Activated T-cell treated with anti-CD3 and anti-CD28 coated beads, Interleukin-2, amount 50 U/mL, for 72 hours (primary cell): Measurements from ENCODE around the gene CAMSAP2. TPM values are rescaled to one million over a fixed set of nuclear protein-coding genes. Genes with fewer than 3 reads are reported as not detected.
A peak's percentile ranks its signal among the peaks of the same experiment; 100 is the strongest.

Source experiments
- ATAC-seq, 2 donors: fragments of 150-1000 bp; cut with Tn5 transposase; replicated peaks in 1 of 2; 2 replicates each; pipeline ENCODE4 v1.10.0; 2021; ENCODE audit warnings: moderate library complexity in 2 of 2, mild to moderate bottlenecking in 1 of 2
- DNase-seq, 2 donors: peaks; one replicate each; pipeline ENCODE4 v3.0.0; 2021 to 2022; ENCODE audit warnings: mixed read lengths in 1 of 2
- H3K27ac Mint-ChIP-seq: one replicate; pipeline ENCODE4 v1.8.0; 2022; ENCODE audit warnings: mild to moderate bottlenecking, moderate library complexity, mixed read lengths
- H3K27me3 Mint-ChIP-seq: one replicate; pipeline ENCODE4 v1.8.0; 2022; ENCODE audit warnings: low read depth, mixed read lengths
- H3K36me3 Mint-ChIP-seq, 2 donors: one replicate each; pipeline ENCODE4 v1.8.0; 2022; ENCODE audit warnings: mixed read lengths in 2 of 2, mild to moderate bottlenecking in 1 of 2; ENCODE audit not compliant: insufficient read depth in 2 of 2
- H3K4me1 Mint-ChIP-seq: one replicate; pipeline ENCODE4 v1.8.0; 2022; ENCODE audit warnings: low read depth, mixed read lengths
- H3K4me3 Mint-ChIP-seq, 2 donors: one replicate each; pipeline ENCODE4 v1.8.0; 2022; ENCODE audit warnings: mild to moderate bottlenecking in 2 of 2, mixed read lengths in 2 of 2, moderate library complexity in 2 of 2
- H3K9me3 Mint-ChIP-seq, 2 donors: one replicate each; pipeline ENCODE4 v1.8.0; 2022; ENCODE audit warnings: mixed read lengths in 2 of 2
- total RNA-seq, 2 donors: library from RNA; stranded (reverse); gene quantifications; one replicate each; pipeline ENCODE4 v1.2.3, GENCODE V29; 2022

CAMSAP2 gene
- total RNA-seq, 2 donors from 2014 or later: 1.3 to 3.1 TPM

- no peak overlapping the region for H3K27ac Mint-ChIP-seq
- DNase-seq (no peak), ATAC-seq (no peak)
- H3K4me3 Mint-ChIP-seq: no peak overlapping the region
- no peaks in the 10 kb centered on the region for H3K4me1 Mint-ChIP-seq
- H3K9me3 Mint-ChIP-seq: peaks cover 0 to 2% of the 10 kb centered on the region in 2 donors
- H3K27me3 Mint-ChIP-seq: peaks cover 34% of the 10 kb centered on the region
- no peaks in the 10 kb centered on the region for H3K36me3 Mint-ChIP-seq
Measured at GRCh38 chr1:200720199-200720598, 18.5 kb upstream of the CAMSAP2 start.

DNA sequence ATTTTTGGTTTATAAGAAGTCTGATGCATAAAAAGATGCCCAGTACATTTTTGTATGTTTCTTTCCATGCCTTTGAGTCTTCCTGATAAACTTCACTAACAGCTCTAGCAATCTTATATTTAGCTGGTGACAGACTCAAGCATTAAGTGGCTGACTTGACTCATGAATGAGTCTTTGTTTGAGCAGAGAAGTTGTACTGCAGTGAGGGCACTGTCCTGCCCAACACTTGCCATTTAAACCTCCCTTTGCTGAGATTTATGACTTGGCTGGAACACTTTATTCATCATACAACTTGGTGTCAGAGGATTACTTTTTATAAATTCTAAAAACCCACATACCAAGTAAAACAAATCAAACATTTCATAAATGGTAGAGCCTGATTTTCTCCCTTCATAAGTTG, 14.6 kb upstream of the CAMSAP2 start:
- peaks cover 16% of the 10 kb centered on the region for H3K27me3 Mint-ChIP-seq
- no peak overlapping the region for H3K4me3 Mint-ChIP-seq
- no peak overlapping the region for H3K27ac Mint-ChIP-seq
- H3K36me3 Mint-ChIP-seq: no peaks in the 10 kb centered on the region
- no peaks in the 10 kb centered on the region for H3K9me3 Mint-ChIP-seq
- no peaks in the 10 kb centered on the region for H3K4me1 Mint-ChIP-seq
- DNase-seq (no peak), ATAC-seq (no peak)

DNA sequence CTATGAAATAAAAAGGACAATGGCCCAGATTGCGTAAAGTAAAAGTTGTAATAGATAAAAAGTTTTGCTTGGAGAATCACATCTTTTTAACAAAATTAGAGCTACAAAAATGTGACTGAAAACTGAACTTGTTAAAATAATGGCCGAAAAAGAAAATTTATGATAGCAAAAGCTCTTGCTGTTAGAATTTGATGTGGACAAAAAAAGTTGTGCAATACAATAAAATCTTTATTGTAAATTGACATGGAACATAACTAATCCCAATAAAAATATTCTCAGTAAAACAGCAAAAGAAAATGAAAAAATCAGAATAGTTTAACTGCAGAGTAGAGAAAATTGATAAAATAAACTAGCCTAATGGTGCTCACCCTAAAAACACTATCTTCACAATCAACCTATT, 11.4 kb upstream of the CAMSAP2 start:
- H3K27me3 Mint-ChIP-seq: peaks cover 5% of the 10 kb centered on the region
- no peak overlapping the region for H3K27ac Mint-ChIP-seq
- H3K4me3 Mint-ChIP-seq: no peak overlapping the region
- no peaks in the 10 kb centered on the region for H3K9me3 Mint-ChIP-seq
- H3K36me3 Mint-ChIP-seq: no peaks in the 10 kb centered on the region
- H3K4me1 Mint-ChIP-seq: peaks cover 5% of the 10 kb centered on the region
- ATAC-seq (no peak), DNase-seq (no peak)

DNA sequence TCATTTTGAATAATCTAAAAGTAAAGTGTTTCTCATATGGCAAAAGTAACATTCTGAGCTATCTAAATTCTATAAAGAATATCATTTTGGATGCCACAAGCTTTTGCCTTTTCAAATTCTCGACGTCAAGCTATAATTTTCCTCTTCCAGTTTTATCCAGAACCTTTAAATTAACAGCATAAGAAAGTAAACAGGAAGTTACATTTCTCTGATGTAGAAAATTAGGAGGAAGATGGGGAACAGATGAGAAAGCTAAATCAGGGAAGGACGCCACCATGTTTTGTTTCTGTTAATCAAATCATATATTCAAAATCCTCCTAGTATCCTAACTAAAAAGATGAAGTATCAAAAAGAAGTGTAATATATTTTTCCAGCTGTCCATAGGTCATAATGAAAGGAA, 8.8 kb upstream of the CAMSAP2 start:
- Mint-ChIP-seq H3K27ac (no peak overlapping the region), H3K27me3 (peaks cover 7% of the 10 kb centered on the region), H3K4me3 (no peak overlapping the region), H3K4me1 (peaks cover 25% of the 10 kb centered on the region), H3K36me3 (no peaks in the 10 kb centered on the region), H3K9me3 (no peaks in the 10 kb centered on the region)
- ATAC-seq (no peak), DNase-seq (no peak)

GRCh38 chr1:200731654-200732332, 6.9 kb upstream of the CAMSAP2 start:
- Mint-ChIP-seq H3K9me3 (no peaks in the 10 kb centered on the region), H3K36me3 (no peaks in the 10 kb centered on the region), H3K27me3 (peaks cover 7% of the 10 kb centered on the region), H3K4me3 (no peak overlapping the region), H3K4me1 (peaks cover 34% of the 10 kb centered on the region), H3K27ac (no peak overlapping the region)
- ATAC-seq: no peak
- DNase-seq: no peak

DNA sequence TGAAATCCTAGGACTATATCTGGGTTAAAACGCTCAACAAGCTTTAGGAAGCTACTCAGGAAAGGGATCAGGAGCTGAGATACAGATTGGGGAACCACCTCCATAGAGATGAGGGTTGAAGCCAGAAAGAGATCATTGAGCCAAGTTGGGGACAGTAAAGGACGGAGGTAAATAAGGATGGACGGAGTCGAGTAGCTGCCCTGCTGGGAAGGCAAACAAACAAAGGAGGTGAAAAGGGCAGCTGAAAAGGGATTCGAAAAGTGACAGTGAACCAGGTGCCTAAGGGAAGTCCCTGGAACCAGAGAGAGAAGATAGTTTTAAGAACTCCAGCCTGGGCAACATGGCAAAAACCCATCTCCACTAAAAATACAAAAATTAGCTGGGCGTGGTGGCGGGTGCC, 6.3 kb upstream of the CAMSAP2 start:
- Mint-ChIP-seq H3K36me3 (no peaks in the 10 kb centered on the region), H3K4me1 (peaks cover 34% of the 10 kb centered on the region), H3K27ac (no peak overlapping the region), H3K4me3 (no peak overlapping the region), H3K9me3 (no peaks in the 10 kb centered on the region), H3K27me3 (peaks cover 7% of the 10 kb centered on the region)
- ATAC-seq: no peak
- DNase-seq: no peak

GRCh38 chr1:200733907-200734306, 4.8 kb upstream of the CAMSAP2 start:
- H3K9me3 Mint-ChIP-seq: no peaks in the 10 kb centered on the region
- peaks cover 0 to 2% of the 10 kb centered on the region in 2 donors for H3K36me3 Mint-ChIP-seq
- peak; percentile 30 to 56 for DNase-seq
- no peak overlapping the region for H3K4me3 Mint-ChIP-seq
- peaks cover 17% of the 10 kb centered on the region for H3K27me3 Mint-ChIP-seq
- H3K4me1 Mint-ChIP-seq: peaks cover 47% of the 10 kb centered on the region
- no peak overlapping the region for H3K27ac Mint-ChIP-seq
- ATAC-seq: peak; percentile 87 to 92

DNA sequence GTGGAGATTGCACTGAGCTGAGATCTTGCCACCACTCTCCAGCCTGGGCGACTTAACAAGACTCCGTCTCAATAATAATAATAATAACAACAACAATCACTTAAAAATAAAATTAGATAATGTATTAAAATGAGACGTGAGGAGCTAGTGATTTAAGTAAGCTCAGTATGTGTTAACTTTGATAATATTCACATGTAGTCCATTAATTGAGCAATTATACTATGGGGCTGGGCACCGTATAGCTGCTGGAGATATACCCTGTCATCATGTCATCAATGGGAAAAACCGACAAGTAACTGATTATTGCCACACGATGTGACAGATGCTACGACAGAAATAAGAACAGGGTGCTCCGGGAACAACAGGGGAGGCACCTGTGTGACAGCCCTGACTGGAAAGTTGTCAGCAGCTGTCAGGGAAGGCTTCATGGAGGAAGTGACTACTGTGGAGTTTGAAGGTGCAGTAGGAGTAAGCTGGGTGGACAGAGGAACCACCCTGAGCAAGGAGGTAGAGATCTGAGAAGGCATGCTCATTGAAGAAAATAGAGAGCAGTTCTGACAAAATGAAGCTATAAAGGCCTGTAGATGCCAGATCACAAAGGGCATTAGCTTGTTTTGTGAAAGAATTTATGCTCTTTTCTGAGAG, 924 bp upstream of the CAMSAP2 start:
- peaks cover 32% of the 10 kb centered on the region for H3K27me3 Mint-ChIP-seq
- H3K27ac Mint-ChIP-seq: peak overlapping the region; percentile 34
- no peak for ATAC-seq
- DNase-seq: no peak
- no peaks in the 10 kb centered on the region for H3K9me3 Mint-ChIP-seq
- peaks cover 62% of the 10 kb centered on the region for H3K4me1 Mint-ChIP-seq
- H3K36me3 Mint-ChIP-seq: peaks cover 0 to 2% of the 10 kb centered on the region in 2 donors
- H3K4me3 Mint-ChIP-seq: peak overlapping the region; percentile 97 to 98

GRCh38 chr1:200738949-200739651, 407 bp downstream of the CAMSAP2 start:
- H3K4me3 Mint-ChIP-seq: peak overlapping the region; percentile 97 to 98
- peaks cover 0 to 2% of the 10 kb centered on the region in 2 donors for H3K36me3 Mint-ChIP-seq
- H3K9me3 Mint-ChIP-seq: no peaks in the 10 kb centered on the region
- peaks cover 32% of the 10 kb centered on the region for H3K27me3 Mint-ChIP-seq
- peak overlapping the region; percentile 90 for H3K27ac Mint-ChIP-seq
- peaks cover 57% of the 10 kb centered on the region for H3K4me1 Mint-ChIP-seq
- DNase-seq (peak; percentile 44 to 48), ATAC-seq (peak; percentile 65 to 74)

GRCh38 chr1:200739702-200740570, 1.2 kb downstream of the CAMSAP2 start:
- Mint-ChIP-seq H3K4me3 (peak overlapping the region; percentile 79 to 98), H3K36me3 (peaks cover 0 to 2% of the 10 kb centered on the region in 2 donors), H3K27me3 (peaks cover 32% of the 10 kb centered on the region), H3K9me3 (no peaks in the 10 kb centered on the region), H3K4me1 (peaks cover 54% of the 10 kb centered on the region), H3K27ac (no peak overlapping the region)
- DNase-seq: no peak
- peak in 1 of 2 donors; percentile 33 for ATAC-seq

GRCh38 chr1:200740571-200741208, 2.0 kb downstream of the CAMSAP2 start:
- Mint-ChIP-seq H3K9me3 (no peaks in the 10 kb centered on the region), H3K4me3 (peak overlapping the region; percentile 79 to 98), H3K4me1 (peaks cover 47% of the 10 kb centered on the region), H3K36me3 (peaks cover 0 to 2% of the 10 kb centered on the region in 2 donors), H3K27me3 (peaks cover 32% of the 10 kb centered on the region), H3K27ac (no peak overlapping the region)
- DNase-seq (no peak), ATAC-seq (no peak)

DNA sequence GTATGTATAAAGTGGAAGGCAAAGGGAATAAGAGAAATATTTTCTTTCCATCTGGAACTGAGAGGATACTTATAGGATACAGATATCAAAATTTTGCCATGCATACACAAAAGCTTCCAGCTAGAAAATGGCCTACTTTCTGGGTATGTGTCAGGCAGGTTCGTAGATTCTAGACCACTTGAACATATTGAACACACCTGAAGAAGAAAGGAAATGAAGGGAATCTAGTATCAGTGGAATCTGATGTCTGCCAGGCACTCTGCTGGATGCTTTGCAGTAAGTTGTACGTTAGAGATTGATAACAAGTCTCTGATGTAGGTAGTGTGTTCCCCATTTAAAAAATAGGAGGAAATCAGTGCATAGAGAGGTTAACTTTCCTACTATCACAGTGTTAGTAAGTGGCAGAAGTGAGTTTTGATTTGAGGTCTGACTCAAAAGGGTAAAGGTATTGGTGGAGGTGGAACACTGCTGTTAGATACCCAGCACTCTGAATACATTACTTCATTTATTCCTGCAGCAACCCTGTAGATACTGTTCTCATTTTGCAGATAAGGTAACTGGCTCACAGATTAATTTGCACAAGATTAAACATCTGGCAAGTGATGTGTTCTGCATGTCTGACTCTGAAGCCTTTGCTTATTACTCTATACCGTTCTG, 3.0 kb downstream of the CAMSAP2 start:
- H3K36me3 Mint-ChIP-seq: peaks cover 0 to 2% of the 10 kb centered on the region in 2 donors
- H3K9me3 Mint-ChIP-seq: no peaks in the 10 kb centered on the region
- peak; percentile 30 to 52 for ATAC-seq
- peaks cover 32% of the 10 kb centered on the region for H3K27me3 Mint-ChIP-seq
- DNase-seq: no peak
- peak overlapping the region in 1 of 2 donors; percentile 40 for H3K4me3 Mint-ChIP-seq
- H3K27ac Mint-ChIP-seq: no peak overlapping the region
- H3K4me1 Mint-ChIP-seq: peaks cover 46% of the 10 kb centered on the region
